22Rv1 (cell line): ENCODE measurements around the gene SYT13.

ENCODE experiments used
- ZFX ChIP-seq: fragments of 450-650 bp; IDR thresholded peaks from 2 replicates; pipeline ENCODE4 v1.6.1; 2017; ENCODE audit warnings: antibody characterized with exemption, borderline replicate concordance
- TF ChIP-seq, protein P1 (sequence below): fragments of 450-650 bp; IDR thresholded peaks from 2 replicates; pipeline ENCODE4 v1.5.1; 2017; ENCODE audit warnings: mild to moderate bottlenecking

DNA sequence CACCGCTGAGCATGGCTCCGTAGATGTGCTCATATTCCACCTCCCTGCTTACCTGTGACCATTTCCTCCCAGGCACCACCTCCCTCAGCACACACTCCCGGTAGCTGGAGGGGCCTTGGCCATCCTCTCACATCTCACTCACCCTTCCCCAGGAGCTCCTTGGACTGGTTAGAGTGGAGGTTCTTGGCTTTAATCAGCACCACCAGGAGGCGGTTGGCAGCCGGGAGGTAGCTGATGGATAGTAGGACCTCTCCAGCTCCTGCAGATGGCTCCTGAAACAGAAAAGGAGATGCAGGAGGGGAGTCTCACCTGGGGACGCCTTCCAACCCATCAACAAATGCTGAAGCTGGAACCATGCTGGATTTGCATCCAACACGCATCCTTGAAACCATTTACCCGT lies 39.9 kb downstream of the SYT13 start:
- TF ChIP-seq, protein P1, sequence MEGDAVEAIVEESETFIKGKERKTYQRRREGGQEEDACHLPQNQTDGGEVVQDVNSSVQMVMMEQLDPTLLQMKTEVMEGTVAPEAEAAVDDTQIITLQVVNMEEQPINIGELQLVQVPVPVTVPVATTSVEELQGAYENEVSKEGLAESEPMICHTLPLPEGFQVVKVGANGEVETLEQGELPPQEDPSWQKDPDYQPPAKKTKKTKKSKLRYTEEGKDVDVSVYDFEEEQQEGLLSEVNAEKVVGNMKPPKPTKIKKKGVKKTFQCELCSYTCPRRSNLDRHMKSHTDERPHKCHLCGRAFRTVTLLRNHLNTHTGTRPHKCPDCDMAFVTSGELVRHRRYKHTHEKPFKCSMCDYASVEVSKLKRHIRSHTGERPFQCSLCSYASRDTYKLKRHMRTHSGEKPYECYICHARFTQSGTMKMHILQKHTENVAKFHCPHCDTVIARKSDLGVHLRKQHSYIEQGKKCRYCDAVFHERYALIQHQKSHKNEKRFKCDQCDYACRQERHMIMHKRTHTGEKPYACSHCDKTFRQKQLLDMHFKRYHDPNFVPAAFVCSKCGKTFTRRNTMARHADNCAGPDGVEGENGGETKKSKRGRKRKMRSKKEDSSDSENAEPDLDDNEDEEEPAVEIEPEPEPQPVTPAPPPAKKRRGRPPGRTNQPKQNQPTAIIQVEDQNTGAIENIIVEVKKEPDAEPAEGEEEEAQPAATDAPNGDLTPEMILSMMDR, result no peak
- TF ChIP-seq ZFX, result no peak
